Upper lobe of left lung (tissue), 4 donors: ENCODE measurements around the gene CCT6A.
"Not testable (repeated sequence)": the region's sequence is repeated elsewhere in the genome, so short reads cannot be mapped to it uniquely, and the experiment has no call there.

ENCODE experiments used
- EP300 ChIP-seq, 4 donors: sonication (generic); formaldehyde crosslinking; IDR thresholded peaks; one replicate each; pipeline ENCODE4 v1.5.1; 2017; ENCODE audit warnings: antibody characterized with exemption in 4 of 4, control low read depth in 2 of 4
- POLR2A ChIP-seq, 4 donors: fragments of 450-650 bp; IDR thresholded peaks; one replicate each; pipeline ENCODE4 v1.5.1; 2016 to 2017; ENCODE audit warnings: antibody characterized with exemption in 4 of 4, mild to moderate bottlenecking in 2 of 4
- POLR2AphosphoS5 ChIP-seq, 2 donors: sonication (generic); formaldehyde crosslinking; IDR thresholded peaks; one replicate each; pipeline ENCODE4 v1.5.1; 2017; ENCODE audit warnings: antibody characterized with exemption in 2 of 2
- TF ChIP-seq, protein P1 (sequence below), 6 experiments: fragments of 450-650 bp in 4 of 6; fragments of 200-600 bp in 2 of 6; sonication (generic) in 2 of 6; IDR thresholded peaks; one replicate each; pipeline ENCODE4 v1.5.1; 2016 to 2019; ENCODE audit warnings: antibody characterized with exemption in 6 of 6

- TF ChIP-seq POLR2A, POLR2AphosphoS5, EP300 (IDR thresholded peaks at IDR 0.05): not testable (repeated sequence)
- TF ChIP-seq, protein P1, sequence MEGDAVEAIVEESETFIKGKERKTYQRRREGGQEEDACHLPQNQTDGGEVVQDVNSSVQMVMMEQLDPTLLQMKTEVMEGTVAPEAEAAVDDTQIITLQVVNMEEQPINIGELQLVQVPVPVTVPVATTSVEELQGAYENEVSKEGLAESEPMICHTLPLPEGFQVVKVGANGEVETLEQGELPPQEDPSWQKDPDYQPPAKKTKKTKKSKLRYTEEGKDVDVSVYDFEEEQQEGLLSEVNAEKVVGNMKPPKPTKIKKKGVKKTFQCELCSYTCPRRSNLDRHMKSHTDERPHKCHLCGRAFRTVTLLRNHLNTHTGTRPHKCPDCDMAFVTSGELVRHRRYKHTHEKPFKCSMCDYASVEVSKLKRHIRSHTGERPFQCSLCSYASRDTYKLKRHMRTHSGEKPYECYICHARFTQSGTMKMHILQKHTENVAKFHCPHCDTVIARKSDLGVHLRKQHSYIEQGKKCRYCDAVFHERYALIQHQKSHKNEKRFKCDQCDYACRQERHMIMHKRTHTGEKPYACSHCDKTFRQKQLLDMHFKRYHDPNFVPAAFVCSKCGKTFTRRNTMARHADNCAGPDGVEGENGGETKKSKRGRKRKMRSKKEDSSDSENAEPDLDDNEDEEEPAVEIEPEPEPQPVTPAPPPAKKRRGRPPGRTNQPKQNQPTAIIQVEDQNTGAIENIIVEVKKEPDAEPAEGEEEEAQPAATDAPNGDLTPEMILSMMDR (IDR thresholded peaks at IDR 0.05): not testable (repeated sequence)
These were observed 5.8 kb upstream of the CCT6A start for GRCh38 chr7:56045758-56046157.
